GM12874 (cell line): ENCODE measurements around the gene KRTAP2-2.

Source experiments
- TF ChIP-seq, protein P1 (sequence below): IDR thresholded peaks from 2 replicates; pipeline ENCODE4 v1.5.1; 2011; ENCODE audit warnings: low read depth, mild to moderate bottlenecking, control low read depth, low read length, moderate library complexity; ENCODE audit not compliant: insufficient read depth

Gene KRTAP2-2

GRCh38 chr17:41082626-41083025 lies 27.6 kb upstream of the KRTAP2-2 start:
- TF ChIP-seq, protein P1, sequence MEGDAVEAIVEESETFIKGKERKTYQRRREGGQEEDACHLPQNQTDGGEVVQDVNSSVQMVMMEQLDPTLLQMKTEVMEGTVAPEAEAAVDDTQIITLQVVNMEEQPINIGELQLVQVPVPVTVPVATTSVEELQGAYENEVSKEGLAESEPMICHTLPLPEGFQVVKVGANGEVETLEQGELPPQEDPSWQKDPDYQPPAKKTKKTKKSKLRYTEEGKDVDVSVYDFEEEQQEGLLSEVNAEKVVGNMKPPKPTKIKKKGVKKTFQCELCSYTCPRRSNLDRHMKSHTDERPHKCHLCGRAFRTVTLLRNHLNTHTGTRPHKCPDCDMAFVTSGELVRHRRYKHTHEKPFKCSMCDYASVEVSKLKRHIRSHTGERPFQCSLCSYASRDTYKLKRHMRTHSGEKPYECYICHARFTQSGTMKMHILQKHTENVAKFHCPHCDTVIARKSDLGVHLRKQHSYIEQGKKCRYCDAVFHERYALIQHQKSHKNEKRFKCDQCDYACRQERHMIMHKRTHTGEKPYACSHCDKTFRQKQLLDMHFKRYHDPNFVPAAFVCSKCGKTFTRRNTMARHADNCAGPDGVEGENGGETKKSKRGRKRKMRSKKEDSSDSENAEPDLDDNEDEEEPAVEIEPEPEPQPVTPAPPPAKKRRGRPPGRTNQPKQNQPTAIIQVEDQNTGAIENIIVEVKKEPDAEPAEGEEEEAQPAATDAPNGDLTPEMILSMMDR: no peak

- TF ChIP-seq, protein P1: no peak
Observed at GRCh38 chr17:41076788-41077187, 21.8 kb upstream of the KRTAP2-2 start.

- TF ChIP-seq, protein P1: no peak
Observed at GRCh38 chr17:41073676-41074075, 18.6 kb upstream of the KRTAP2-2 start.

DNA sequence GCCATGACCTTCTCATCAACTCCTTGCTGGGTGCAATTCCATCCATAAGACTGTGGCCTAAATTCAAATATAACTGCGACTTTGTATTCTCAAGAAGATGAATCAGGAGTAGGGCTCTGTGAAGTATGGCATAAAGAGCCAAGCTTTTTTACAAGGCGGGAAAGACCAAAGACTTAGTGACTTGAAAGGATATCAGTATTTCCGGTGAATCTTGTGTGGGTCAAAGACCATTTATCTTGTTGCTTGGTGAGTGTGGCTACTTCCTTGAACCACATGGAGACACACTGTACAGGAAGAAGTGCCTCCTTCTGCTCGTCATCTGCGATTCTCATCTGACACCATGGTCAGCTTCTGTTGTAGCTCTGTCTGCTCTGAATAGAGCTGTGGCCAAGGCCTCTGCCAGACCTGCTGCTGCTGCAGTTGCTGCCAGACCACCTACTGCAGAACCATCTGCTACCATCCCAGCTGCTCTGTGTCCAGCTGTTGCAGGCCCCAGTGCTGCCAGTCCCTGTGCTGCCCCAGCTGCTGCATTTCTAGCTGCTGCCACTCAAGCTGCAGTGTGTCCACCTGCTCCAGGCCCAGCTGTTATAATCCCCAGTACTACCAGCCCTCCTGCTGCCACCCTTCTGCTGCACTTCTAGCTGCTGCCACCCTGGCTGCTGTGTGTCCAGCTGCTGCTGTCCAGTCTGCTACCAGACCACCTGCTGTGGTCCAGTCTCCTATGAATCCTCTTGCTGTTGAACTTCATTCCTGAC lies 16.8 kb upstream of the KRTAP2-2 start:
- TF ChIP-seq, protein P1: no peak

GRCh38 chr17:41069031-41069430 lies 14.0 kb upstream of the KRTAP2-2 start:
- TF ChIP-seq, protein P1: no peak

DNA sequence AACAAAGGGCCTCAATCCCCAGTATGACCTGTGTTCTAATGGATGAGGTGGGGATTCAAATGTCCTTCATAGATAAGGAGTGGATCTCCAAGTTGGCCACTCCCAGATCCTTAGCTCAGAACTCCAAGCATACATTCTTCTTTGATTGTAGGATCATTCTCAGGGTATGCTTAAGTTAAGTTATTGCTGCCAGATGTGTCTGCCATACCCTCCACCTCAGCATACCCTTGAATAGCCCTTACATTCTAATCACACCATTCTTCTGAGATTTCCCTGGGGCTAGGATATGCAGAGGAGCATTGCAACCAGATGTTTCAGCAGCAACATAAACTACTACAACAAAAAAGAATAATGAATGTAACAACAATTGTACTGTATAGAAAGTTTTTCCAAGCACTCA lies 12.3 kb upstream of the KRTAP2-2 start:
- TF ChIP-seq, protein P1: no peak

DNA sequence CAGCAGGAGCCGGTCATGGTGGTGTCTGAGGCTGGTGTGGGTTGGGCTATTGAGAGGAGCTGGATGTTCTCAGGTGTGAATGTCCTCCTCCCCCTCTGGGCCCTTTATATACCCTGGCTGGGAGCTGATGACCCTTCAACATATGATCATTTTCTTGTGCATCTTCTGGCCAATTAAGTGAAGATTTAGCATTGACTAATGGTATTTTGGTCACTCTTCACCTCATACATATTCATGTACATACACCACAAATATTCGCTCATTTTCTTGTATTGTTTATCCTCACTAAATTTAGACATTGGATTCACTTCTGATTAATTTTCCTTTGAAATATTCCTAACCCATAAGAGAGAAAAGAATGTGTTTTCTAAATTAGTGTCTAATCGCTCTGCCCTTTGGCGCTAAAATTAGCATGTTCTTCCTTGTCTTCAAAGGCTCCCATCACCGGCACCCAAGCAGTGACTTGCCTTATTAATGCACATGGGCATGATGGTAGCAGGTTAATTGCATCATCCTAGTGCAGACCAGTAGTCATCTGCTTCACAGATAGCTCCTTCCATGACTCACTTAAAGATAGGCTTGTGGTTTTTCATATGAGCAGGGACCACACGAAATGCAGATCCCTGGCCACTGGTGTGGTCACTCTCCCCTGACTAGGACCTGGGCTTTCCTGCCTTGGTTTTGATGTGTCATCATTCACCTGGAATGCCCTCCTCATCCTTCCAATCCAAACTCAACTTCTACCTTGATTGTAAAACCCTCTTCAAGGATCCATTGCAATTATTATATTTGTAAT lies 11.0 kb upstream of the KRTAP2-2 start, which contains the start of gene KRTAP2-4:
Gene KRTAP2-4, minus strand, starts transcription at position 51 of the 796 bp plus-strand sequence. Its CDS starts 34 bp downstream, at position 17.
- TF ChIP-seq, protein P1: no peak
